ENCODE results near the gene MIER1. TPM values are rescaled to one million over a fixed set of nuclear protein-coding genes. Genes with fewer than 3 reads are reported as not detected.

The MIER1 gene
- total RNA-seq, 6 experiments from 2014 or later = 11.8 to 27.0 (median 19.3) TPM

- intact Hi-C loops (cut with DNase I) = no loop called here
- DNase-seq (no peak), ATAC-seq (no peak)
- TF ChIP-seq POLR2A (IDR thresholded peaks at IDR 0.05) (no peak), CTCF (IDR thresholded peaks at IDR 0.05) (no peak)
- no peaks in the 10 kb centered on the region for H3K36me3 ChIP-seq
- peak overlapping the region; percentile 66 to 72 (median 71) for H3K4me3 ChIP-seq
- H3K9me3 ChIP-seq = no peaks in the 10 kb centered on the region
- H3K4me1 ChIP-seq = peaks cover 0 to 31% (median 2%) of the 10 kb centered on the region in 4 donors
- WGBS (ENCODE audit: insufficient coverage, low coverage, low lambda C conversion rate, missing lambda C conversion rate) = 1% methylated on average over 4 of the region's 4 CpGs
- H3K27me3 ChIP-seq = no peaks in the 10 kb centered on the region
- H3K27ac ChIP-seq = peak overlapping the region; percentile 82 to 94 (median 91)
These were observed 6.8 kb downstream of the MIER1 start for GRCh38 chr1:66931590-66931989.

GRCh38 chr1:66932291-66932690 is 7.5 kb downstream of the MIER1 start:
- no peak for TF ChIP-seq POLR2A (IDR thresholded peaks at IDR 0.05)
- TF ChIP-seq CTCF (IDR thresholded peaks at IDR 0.05) = no peak
- no peak for DNase-seq
- no peak for ATAC-seq
- 18% methylated on average over 2 of the region's 2 CpGs for WGBS (ENCODE audit: insufficient coverage, low coverage, low lambda C conversion rate, missing lambda C conversion rate)
- Histone ChIP-seq H3K4me3 (no peak overlapping the region), H3K36me3 (no peaks in the 10 kb centered on the region), H3K27ac (peak overlapping the region in 1 of 3 donors; percentile 82), H3K27me3 (no peaks in the 10 kb centered on the region), H3K9me3 (no peaks in the 10 kb centered on the region), H3K4me1 (peaks cover 0 to 34% (median 3%) of the 10 kb centered on the region in 4 donors)
- intact Hi-C loops (cut with DNase I) = no loop called here

- intact Hi-C loops (cut with DNase I) = no loop called here
- DNase-seq (no peak), ATAC-seq (no peak)
- no peaks in the 10 kb centered on the region for H3K27me3 ChIP-seq
- no peaks in the 10 kb centered on the region for H3K9me3 ChIP-seq
- peaks cover 0 to 45% (median 5%) of the 10 kb centered on the region in 4 donors for H3K4me1 ChIP-seq
- H3K4me3 ChIP-seq = peak overlapping the region; percentile 2 to 36 (median 12)
- peak overlapping the region in 2 of 3 donors; percentile 35 to 45 for H3K27ac ChIP-seq
- TF ChIP-seq POLR2A (IDR thresholded peaks at IDR 0.05) (no peak), CTCF (IDR thresholded peaks at IDR 0.05) (no peak)
- H3K36me3 ChIP-seq = no peaks in the 10 kb centered on the region
- 23% methylated on average over 7 of the region's 7 CpGs for WGBS (ENCODE audit: insufficient coverage, low coverage, low lambda C conversion rate, missing lambda C conversion rate)
These were observed 9.3 kb downstream of the MIER1 start for GRCh38 chr1:66933887-66934700.

- no peak overlapping the region for H3K27ac ChIP-seq
These were observed 12.9 kb downstream of the MIER1 start for GRCh38 chr1:66937529-66938234.

More at GRCh38 chr1:66937529-66938234, 12.9 kb downstream of the MIER1 start:
- peaks cover 0 to 32% (median 5%) of the 10 kb centered on the region in 4 donors for H3K4me1 ChIP-seq
- H3K4me3 ChIP-seq = no peak overlapping the region
- no peaks in the 10 kb centered on the region for H3K27me3 ChIP-seq
- WGBS (ENCODE audit: insufficient coverage, low coverage, low lambda C conversion rate, missing lambda C conversion rate) = 11% methylated on average over 1 of the region's 1 CpG
- no peak for TF ChIP-seq POLR2A (IDR thresholded peaks at IDR 0.05)
- no peak for TF ChIP-seq CTCF (IDR thresholded peaks at IDR 0.05)
- H3K9me3 ChIP-seq = no peaks in the 10 kb centered on the region
- ATAC-seq (peak; percentile 49 to 76 (median 68)), DNase-seq (no peak)
- intact Hi-C loops (cut with DNase I) = no loop called here
- H3K36me3 ChIP-seq = no peaks in the 10 kb centered on the region
